ENCODE results near the gene ELAVL2. TPM values are rescaled to one million over a fixed set of nuclear protein-coding genes. Genes with fewer than 3 reads are reported as not detected.

The ELAVL2 gene
- total and polyA plus RNA-seq, 2 of the 4 experiments (the other 2 are of a cell fraction): 0.36 TPM; not detected in 1

- ATAC-seq (ENCODE audit: low read depth): no peak
- Histone ChIP-seq H3K27me3 (ENCODE audit: control insufficient read depth, insufficient read depth, low read length) (peaks cover 17% of the 10 kb centered on the region), H2BK20ac (ENCODE audit: low read depth, low read length) (no peak overlapping the region), H4K8ac (ENCODE audit: low read depth in 2 of 2, low read length in 2 of 2) (no peak overlapping the region), H3K14ac (replicated peaks; ENCODE audit: low read depth, low read length) (no peak overlapping the region), H2AK5ac (ENCODE audit: low read depth, low read length) (no peak overlapping the region), H3K23ac (ENCODE audit: low read depth, low read length) (no peak overlapping the region), H3K18ac (ENCODE audit: low read depth, low read length) (no peak overlapping the region), H3K9me1 (ENCODE audit: insufficient read depth, low read length) (no peaks in the 10 kb centered on the region), H3K56ac (ENCODE audit: extremely low read depth, insufficient read depth, low read length) (no peak overlapping the region), H3K36me3 (ENCODE audit: control insufficient read depth, insufficient read depth, low read length) (no peaks in the 10 kb centered on the region), H2AK9ac (replicated peaks; ENCODE audit: low read depth, low read length, poor library complexity) (no peak overlapping the region), H2BK120ac (ENCODE audit: low read depth, low read length) (no peak overlapping the region), H3K9me3 (ENCODE audit: control insufficient read depth, insufficient read depth, low read length) (no peaks in the 10 kb centered on the region; the same call in 1 of the 2 replicates), H3K4me1 (ENCODE audit: control insufficient read depth, insufficient read depth, low read length) (no peaks in the 10 kb centered on the region), H3K4ac (ENCODE audit: low read depth, low read length) (no peak overlapping the region), H4K91ac (ENCODE audit: insufficient read depth, low read depth, low read length) (no peak overlapping the region), H4K5ac (ENCODE audit: low read depth, low read length) (no peak overlapping the region), H3K27ac (ENCODE audit: insufficient read depth, low read length) (no peak overlapping the region), H2BK15ac (ENCODE audit: low read depth, low read length) (no peak overlapping the region), H4K20me1 (ENCODE audit: insufficient read depth, low read length) (no peaks in the 10 kb centered on the region), H2BK5ac (ENCODE audit: low read depth, low read length, poor library complexity, severe bottlenecking) (no peak overlapping the region), H3K9ac (ENCODE audit: low read depth, low read length) (no peak overlapping the region), H3K4me3 (ENCODE audit: insufficient read depth, low read depth, low read length) (no peak overlapping the region), H3K4me2 (ENCODE audit: low read depth, low read length) (no peak overlapping the region), H3K79me1 (ENCODE audit: low read depth in 1 of 2, low read length in 2 of 2) (no peaks in the 10 kb centered on the region), H2AFZ (replicated peaks; ENCODE audit: low read length, poor library complexity) (no peak overlapping the region)
- no TSS peak for BruUV-seq (replicated peaks)
- intact Hi-C loops (cut with micrococcal nuclease): no loop called here
- TF ChIP-seq CTCF (conservative IDR thresholded peaks at IDR 0.05; ENCODE audit: low read depth, low read length) (no peak), NFE2L2 (IDR thresholded peaks at IDR 0.05; ENCODE audit: low read depth, low read length) (no peak), USF2 (IDR thresholded peaks at IDR 0.05; ENCODE audit: low read depth, low read length) (no peak), CHD1 (IDR thresholded peaks at IDR 0.05; ENCODE audit: low read depth, low read length) (no peak), RCOR1 (IDR thresholded peaks at IDR 0.05; ENCODE audit: insufficient replicate concordance, low read length) (no peak), MAZ (IDR thresholded peaks at IDR 0.05; ENCODE audit: borderline replicate concordance, low read depth, low read length) (no peak), BHLHE40 (IDR thresholded peaks at IDR 0.05; ENCODE audit: low read depth, low read length) (no peak), RAD21 (IDR thresholded peaks at IDR 0.05; ENCODE audit: low read length) (no peak), MAFK (IDR thresholded peaks at IDR 0.05; ENCODE audit: low read depth, low read length) (no peak), CEBPB (IDR thresholded peaks at IDR 0.05; ENCODE audit: low read depth, low read length) (no peak)
- TF ChIP-seq, protein P1, sequence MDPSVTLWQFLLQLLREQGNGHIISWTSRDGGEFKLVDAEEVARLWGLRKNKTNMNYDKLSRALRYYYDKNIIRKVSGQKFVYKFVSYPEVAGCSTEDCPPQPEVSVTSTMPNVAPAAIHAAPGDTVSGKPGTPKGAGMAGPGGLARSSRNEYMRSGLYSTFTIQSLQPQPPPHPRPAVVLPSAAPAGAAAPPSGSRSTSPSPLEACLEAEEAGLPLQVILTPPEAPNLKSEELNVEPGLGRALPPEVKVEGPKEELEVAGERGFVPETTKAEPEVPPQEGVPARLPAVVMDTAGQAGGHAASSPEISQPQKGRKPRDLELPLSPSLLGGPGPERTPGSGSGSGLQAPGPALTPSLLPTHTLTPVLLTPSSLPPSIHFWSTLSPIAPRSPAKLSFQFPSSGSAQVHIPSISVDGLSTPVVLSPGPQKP (IDR thresholded peaks at IDR 0.05; ENCODE audit: borderline replicate concordance, low read depth, low read length): no peak
- no CpG with 5 or more reads among the region's 11 CpGs for WGBS, 2 experiments (ENCODE audit: extremely low coverage in 2 of 2, insufficient read length in 1 of 2)
- no peak for DNase-seq
- dilution Hi-C loops (cut with HindIII; ENCODE audit: low sequenced_read_pairs, unreplicated experiment): no loop called here
- CTCF ChIA-PET: interaction anchor here (0.6 kb wide), 1 partner anchor 1369 kb away, joined by 3 read pairs; no protein-coding TSS in a partner anchor
- POLR2A ChIA-PET (ENCODE audit: unreplicated experiment): no interaction called here
- in situ Hi-C loops (cut with MboI; ENCODE audit: low sequenced_read_pairs): no loop called here
Measured at GRCh38 chr9:23823269-23823668, 2.8 kb downstream of the ELAVL2 start.
